ENCODE results near the gene VSX2.

VSX2 gene

GRCh38 chr14:74299061-74299545 is 59.9 kb downstream of the VSX2 start:
- no peak for TF ChIP-seq CTCF (conservative IDR thresholded peaks at IDR 0.05; ENCODE audit: low read length)
- no peak overlapping the region for H3K4me3 ChIP-seq (ENCODE audit: low read length)
- DNase-seq (ENCODE audit: low read depth) = peak; percentile 58

DNA sequence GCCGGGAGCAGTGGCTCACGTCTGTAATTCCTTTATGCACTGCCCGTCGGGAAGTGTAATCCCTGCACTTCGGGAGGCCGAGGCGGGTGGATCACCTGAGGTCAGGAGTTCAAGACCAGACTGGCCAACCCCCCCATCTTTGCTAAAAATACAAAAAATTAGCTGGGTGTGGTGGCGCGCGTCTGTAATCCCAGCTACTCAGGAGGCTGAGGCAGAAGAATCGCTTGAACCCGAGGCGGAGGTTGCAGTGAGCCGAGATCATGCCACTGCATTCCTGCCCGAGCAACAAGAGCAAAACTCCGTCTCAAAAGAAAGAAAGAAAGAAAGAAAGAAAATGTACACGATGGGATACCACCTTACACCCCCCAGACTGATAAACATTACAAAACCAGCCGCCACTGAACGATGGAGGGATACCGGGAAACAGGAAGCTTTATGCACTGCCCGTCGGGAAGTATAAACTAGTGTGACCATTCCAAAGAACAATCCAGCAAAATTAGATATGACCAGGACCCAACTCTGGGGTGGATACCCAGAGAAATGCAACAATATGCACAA is 62.4 kb downstream of the VSX2 start:
- peak overlapping the region; percentile 86 for H3K4me3 ChIP-seq (ENCODE audit: low read length)
- DNase-seq (ENCODE audit: low read depth) = no peak
- no peak for TF ChIP-seq CTCF (conservative IDR thresholded peaks at IDR 0.05; ENCODE audit: low read length)

GRCh38 chr14:74302152-74302628 is 62.9 kb downstream of the VSX2 start:
- DNase-seq (ENCODE audit: low read depth) = peak; percentile 59
- H3K4me3 ChIP-seq (ENCODE audit: low read length) = peak overlapping the region; percentile 86
- TF ChIP-seq CTCF (conservative IDR thresholded peaks at IDR 0.05; ENCODE audit: low read length) = peak; percentile 70

DNA sequence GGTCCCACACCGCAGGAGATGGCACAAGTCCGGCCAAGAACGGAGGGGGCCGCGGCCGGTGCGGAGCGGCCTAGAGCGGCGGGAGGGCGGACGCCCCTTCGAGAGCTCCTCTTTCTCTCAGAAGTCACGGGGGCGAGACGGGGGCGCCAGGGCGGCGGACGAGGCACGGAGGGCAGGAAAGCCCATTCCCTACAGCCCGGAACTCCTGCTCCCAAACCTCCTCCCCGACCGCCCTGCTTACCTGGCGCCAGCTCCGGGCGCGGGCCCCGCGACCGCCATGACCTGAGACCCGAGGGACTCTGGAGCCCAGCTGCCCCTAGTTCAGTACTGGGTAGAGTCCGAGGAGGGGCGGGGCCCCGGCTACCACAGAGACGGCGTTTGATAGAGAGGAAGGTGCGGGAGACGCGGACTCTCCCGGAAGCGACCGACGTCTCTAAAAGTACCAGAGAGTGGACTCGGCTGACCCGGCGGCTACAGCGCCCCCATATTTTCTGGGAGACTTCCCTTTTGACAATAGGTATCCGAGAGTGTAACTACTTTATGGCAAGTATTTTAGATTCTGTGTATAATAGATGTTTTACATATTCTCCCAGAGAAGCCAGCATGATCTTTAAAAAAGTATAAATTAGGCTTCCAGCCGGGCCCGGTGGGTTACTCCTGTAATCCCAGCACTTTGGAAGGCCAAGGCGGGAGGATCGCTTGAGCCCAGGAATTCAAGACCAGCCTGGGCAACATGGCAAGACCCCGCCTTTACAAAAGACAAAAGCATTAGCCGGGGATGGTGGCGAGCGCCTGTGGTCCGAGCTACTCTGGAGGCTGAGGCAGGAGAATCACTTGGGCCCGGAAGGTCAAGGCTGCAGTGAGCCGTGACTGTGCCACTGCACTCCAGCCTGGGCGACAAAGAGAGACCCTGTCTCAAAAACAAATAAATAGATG is 63.7 kb downstream of the VSX2 start, which contains the start of gene ABCD4:
ABCD4 (minus strand) TSS at position 301 of the 936 bp plus-strand sequence; CDS start at position 279, 22 bp downstream.
- peak within 1 kb of the TSS; percentile 86 for H3K4me3 ChIP-seq (ENCODE audit: low read length)
- peak; percentile 90 for DNase-seq (ENCODE audit: low read depth)
- peak; percentile 51 for TF ChIP-seq CTCF (conservative IDR thresholded peaks at IDR 0.05; ENCODE audit: low read length)

GRCh38 chr14:74308695-74309094 is 69.4 kb downstream of the VSX2 start:
- no peak overlapping the region for H3K4me3 ChIP-seq (ENCODE audit: low read length)
- no peak for DNase-seq (ENCODE audit: low read depth)
- TF ChIP-seq CTCF (conservative IDR thresholded peaks at IDR 0.05; ENCODE audit: low read length) = no peak

GRCh38 chr14:74309125-74310022 is 70.1 kb downstream of the VSX2 start:
- no peak for TF ChIP-seq CTCF (conservative IDR thresholded peaks at IDR 0.05; ENCODE audit: low read length)
- DNase-seq (ENCODE audit: low read depth) = no peak

More at GRCh38 chr14:74309125-74310022, 70.1 kb downstream of the VSX2 start:
- H3K4me3 ChIP-seq (ENCODE audit: low read length) = no peak overlapping the region
